HG03432 (cell line): ENCODE measurements around the gene GPATCH4.
"Not testable (repeated sequence)": the region's sequence is repeated elsewhere in the genome, so short reads cannot be mapped to it uniquely, and the experiment has no call there.

Experiments
- ATAC-seq: cut with Tn5 transposase; IDR thresholded peaks from one replicate; pipeline ENCODE4 v1.9.1; 2021; ENCODE audit warnings: mild to moderate bottlenecking, moderate library complexity; ENCODE audit not compliant: unreplicated experiment

GPATCH4 gene

DNA sequence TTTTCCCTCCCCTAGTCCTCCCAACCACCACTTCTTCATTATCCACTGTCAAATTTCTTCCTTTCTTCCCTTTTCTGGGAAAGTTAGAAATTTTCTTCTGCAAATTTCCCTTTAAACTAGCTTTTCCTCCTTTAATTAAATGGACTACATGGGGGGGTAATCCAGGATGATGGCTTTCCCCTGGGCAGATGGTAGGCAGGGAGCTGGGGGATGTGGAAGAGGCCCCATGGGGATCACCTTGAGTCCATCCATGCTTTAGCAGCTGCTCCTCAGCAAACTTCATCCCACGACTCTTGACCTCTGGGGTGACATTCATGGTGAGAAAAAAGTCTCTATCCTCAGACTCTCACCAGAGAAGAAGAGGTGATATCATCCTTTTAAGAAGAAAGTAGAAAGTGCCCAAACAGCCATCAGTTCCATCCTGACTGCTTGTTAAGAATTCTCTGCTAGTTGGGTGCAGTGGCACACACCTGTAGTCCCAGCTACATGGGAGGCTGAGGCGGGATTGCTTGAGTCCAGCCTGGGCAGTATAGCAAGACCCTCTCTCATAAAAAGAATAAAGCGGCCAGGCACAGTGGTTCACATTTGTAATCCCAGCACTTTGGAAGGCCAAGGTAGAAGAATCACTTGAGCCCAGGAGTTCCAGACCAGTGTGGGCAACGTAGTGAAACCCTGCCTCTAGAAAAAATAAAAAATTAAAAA, 2.4 kb downstream of the GPATCH4 start:
- ATAC-seq, result no peak

DNA sequence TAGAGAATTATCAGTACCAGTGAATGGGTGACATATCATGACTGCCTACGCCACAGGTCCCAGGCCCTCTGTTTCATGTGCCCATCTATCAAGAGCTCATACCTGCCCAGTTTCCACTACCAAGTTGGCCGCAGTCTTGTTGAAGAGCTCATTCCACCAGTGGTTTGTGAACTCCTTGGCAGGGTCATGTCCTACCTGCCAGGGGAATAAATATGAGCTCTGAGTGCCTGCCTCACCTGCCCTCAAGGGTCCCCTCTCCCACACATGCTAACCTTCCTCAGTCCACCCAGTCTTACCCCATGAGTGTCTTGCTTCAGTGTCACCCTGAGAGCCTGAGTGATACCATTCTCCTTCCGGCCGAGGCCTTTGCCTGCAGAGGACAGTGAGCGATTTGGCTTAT, 3.2 kb downstream of the GPATCH4 start:
- ATAC-seq, result no peak

DNA sequence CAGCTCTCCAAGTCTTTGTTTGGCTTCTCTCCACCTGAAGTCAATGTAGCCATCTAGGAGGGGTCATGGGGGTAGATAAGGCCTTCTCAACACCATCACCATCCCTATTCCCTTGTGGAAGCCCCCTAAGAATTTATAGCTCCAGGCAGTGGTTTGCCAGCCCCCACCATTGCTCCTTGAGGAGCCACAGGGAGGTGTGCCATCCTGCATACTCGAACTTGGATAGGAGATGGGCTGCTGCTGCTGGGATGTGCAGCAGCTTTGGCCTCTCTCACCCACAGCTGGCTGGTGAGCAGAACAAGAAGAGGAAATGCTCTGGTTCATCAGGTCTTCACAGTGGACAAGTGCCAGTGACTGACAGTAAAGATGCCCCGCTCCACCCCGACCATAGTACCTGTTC, 4.9 kb downstream of the GPATCH4 start:
- no peak for ATAC-seq

- no peak for ATAC-seq
These were observed 6.3 kb downstream of the GPATCH4 start for GRCh38 chr1:156595016-156595415.

GRCh38 chr1:156594190-156594589, 7.1 kb downstream of the GPATCH4 start:
- no peak for ATAC-seq

GRCh38 chr1:156593661-156593989, 7.7 kb downstream of the GPATCH4 start:
- no peak for ATAC-seq

- no peak for ATAC-seq
These were observed 8.2 kb downstream of the GPATCH4 start for GRCh38 chr1:156592910-156593660.

- no peak for ATAC-seq
These were observed 8.9 kb downstream of the GPATCH4 start for GRCh38 chr1:156592158-156592909.

DNA sequence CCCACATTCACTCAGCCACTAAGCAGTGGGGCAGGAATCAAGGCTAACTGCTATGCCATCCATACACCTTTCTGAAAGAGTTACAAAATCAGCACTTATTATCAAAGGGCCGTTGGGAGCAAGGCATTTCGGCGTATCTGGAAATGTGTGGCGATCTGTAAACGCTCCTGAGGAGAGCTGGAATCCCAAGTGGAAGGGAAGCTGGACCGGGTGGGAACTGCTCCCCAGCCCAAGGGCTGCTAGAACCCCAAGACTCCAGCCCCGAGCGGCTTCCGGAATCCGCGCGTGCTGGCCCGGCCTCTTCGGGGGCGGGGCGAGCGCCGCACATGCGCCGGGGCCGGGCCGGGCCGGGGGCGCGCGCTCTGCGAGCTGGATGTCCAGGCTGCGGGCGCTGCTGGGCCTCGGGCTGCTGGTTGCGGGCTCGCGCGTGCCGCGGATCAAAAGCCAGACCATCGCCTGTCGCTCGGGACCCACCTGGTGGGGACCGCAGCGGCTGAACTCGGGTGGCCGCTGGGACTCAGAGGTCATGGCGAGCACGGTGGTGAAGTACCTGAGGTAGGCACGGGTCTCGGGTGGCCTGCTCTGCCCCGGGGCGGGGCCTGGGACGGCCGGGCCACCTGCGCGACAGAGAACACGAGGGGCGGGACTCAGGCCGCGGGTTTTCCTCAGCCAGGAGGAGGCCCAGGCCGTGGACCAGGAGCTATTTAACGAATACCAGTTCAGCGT, 9.7 kb downstream of the GPATCH4 start, which contains the start of gene NAXE:
Gene NAXE (plus strand): TSS at position 345 of the 726 bp plus-strand sequence. CDS start 29 bp downstream, at position 374.
- peak; percentile 88 for ATAC-seq

DNA sequence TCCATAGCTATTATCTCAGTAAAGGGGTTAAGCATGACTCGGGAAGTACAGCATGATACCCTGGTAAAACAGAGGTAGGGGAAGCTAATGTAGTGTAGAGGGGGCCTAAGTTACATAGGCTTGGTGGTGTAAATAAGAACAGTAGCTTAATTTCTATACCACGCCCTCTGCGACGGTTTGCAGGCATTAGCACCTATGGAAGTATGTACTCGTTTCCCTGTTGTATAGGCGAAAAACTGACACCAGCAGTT, 10.2 kb downstream of the GPATCH4 start:
- no peak for ATAC-seq

- ATAC-seq, result no peak
These were observed 10.7 kb downstream of the GPATCH4 start for GRCh38 chr1:156590326-156591180.

DNA sequence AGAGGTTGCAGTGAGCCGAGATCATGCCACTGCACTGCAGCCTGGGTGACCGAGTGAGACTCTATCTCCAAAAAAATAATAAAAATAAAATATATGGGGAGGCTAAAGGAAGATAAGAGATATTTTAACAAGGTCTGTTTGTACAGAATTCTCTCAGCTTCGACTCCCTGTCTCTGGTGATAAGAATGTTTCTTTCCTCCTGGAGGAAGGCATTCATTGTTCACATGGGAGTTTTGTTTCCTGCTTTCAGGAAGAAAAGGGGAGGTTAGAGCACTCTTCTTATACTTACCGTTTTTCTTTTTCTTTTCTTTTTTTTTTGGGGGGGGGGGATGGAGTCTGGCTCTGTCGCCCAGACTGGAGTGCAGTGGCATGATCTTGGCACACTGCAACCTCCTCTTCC, 11.7 kb downstream of the GPATCH4 start:
- ATAC-seq, result no peak

DNA sequence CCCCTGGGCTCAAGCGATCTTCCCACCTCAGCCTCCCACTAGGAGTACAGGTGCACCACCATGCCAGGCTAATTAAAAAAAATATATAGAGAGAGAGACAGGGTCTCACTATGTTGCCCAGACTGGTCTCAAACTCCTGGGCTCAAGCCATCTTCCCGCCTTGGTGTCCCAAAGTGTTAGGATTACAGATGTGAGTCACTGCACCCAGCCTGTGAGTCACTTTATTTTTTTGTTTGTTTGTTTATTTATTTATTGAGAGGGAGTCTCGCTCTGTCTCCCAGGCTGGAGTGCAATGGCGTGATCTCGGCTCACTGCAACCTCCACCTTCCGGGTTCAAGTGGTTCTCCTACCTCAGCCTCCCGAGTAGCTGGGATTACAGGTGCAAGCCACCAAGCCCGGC, 13.4 kb downstream of the GPATCH4 start:
- ATAC-seq, result not testable (repeated sequence)

- no peak for ATAC-seq
These were observed 14.3 kb downstream of the GPATCH4 start for GRCh38 chr1:156586892-156587477.

GRCh38 chr1:156586323-156586722, 15.0 kb downstream of the GPATCH4 start:
- no peak for ATAC-seq

DNA sequence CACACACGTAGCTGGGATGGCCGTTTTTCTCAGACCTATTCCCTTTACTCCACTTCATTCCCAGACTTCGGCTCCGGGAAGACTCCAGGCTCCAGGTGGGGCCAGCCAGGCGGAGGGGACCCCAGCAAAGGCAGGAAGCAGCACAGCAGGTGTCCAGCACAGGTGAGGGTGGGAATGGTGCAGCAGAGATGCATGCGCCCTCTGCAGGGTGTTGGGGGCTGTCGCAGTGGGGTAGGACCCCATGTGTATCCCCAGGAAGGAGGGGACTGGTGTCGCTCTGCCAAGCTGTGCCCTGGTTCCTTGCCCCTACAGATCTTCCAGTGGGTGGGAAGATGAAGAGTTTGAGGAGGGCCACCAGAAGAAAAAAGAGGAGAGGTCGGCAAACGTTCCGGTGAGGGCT, 16.5 kb downstream of the GPATCH4 start:
- no peak for ATAC-seq

GRCh38 chr1:156583821-156584622, 17.3 kb downstream of the GPATCH4 start:
- no peak for ATAC-seq

GRCh38 chr1:156582388-156583017, 18.8 kb downstream of the GPATCH4 start:
- ATAC-seq, result no peak
